ENCODE measurements around the gene ENAH.

Gene ENAH

DNA sequence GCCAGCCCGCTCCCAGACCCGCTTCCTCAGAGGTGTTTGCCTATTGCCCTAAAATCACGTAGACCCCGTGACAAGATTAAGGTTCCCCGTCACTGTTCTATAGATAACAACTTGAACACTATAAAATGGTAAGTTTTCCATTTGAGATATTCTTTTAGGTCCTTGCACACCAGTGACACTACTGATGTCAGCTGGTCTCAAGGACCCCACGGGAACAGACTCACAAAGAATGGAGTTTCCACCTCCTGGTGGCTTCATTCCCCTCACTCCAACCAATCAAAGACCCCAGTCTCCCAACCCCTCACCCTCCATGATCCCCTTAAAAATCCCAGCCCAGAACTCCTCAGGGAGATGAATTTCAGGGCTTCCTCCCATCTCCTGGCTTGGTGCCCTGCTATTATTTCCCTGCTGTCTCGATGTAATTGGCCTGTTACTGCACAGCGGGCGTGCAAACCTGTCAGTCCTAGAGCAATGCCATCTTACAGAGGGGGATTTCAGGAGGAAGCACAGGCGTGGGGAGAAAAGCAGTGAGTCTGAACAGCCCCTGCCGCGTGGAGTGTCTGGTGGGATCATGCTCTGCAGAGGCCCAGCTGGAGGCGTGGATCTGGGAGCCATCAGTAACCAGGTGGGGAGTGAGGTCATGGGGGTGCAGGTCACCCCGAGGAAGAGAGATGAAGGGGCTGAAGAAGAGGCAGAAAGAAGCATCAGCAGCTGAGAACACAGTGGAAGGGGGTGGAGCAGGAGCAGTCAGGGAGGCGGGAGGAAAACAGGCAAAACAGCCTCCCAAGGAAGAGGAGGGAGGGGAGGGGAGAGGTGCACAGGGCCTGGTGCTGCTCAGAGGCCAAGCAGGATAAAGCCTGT, 190.0 kb downstream of the ENAH start:
- no peak for DNase-seq (ENCODE audit: low read depth)
- H3K4me3 ChIP-seq (ENCODE audit: control insufficient read depth, low read depth, low read length) = no peak overlapping the region
- TF ChIP-seq, protein P1, sequence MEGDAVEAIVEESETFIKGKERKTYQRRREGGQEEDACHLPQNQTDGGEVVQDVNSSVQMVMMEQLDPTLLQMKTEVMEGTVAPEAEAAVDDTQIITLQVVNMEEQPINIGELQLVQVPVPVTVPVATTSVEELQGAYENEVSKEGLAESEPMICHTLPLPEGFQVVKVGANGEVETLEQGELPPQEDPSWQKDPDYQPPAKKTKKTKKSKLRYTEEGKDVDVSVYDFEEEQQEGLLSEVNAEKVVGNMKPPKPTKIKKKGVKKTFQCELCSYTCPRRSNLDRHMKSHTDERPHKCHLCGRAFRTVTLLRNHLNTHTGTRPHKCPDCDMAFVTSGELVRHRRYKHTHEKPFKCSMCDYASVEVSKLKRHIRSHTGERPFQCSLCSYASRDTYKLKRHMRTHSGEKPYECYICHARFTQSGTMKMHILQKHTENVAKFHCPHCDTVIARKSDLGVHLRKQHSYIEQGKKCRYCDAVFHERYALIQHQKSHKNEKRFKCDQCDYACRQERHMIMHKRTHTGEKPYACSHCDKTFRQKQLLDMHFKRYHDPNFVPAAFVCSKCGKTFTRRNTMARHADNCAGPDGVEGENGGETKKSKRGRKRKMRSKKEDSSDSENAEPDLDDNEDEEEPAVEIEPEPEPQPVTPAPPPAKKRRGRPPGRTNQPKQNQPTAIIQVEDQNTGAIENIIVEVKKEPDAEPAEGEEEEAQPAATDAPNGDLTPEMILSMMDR (conservative IDR thresholded peaks at IDR 0.05; ENCODE audit: control insufficient read depth, insufficient read depth, low read depth, low read length) = no peak

DNA sequence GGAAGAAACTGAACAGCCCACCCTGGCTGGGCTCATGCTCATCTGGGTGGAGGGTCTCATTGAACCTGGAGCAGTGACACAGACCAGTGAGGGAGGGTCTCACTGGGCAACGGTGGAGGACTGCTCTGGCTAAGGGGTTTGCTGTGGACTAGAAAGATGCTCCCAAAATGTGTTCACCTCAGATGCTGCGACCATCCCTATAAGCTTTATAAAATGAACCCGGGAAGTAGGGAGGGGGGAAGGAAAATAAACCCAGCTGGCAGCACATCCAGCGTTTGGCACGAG, 190.6 kb downstream of the ENAH start:
- no peak overlapping the region for H3K4me3 ChIP-seq (ENCODE audit: control insufficient read depth, low read depth, low read length)
- DNase-seq (ENCODE audit: low read depth) = no peak
- TF ChIP-seq, protein P1 (conservative IDR thresholded peaks at IDR 0.05; ENCODE audit: control insufficient read depth, insufficient read depth, low read depth, low read length) = no peak

GRCh38 chr1:225461533-225462428, 191.1 kb downstream of the ENAH start:
- no peak overlapping the region for H3K4me3 ChIP-seq (ENCODE audit: control insufficient read depth, low read depth, low read length)
- no peak for DNase-seq (ENCODE audit: low read depth)
- TF ChIP-seq, protein P1 (conservative IDR thresholded peaks at IDR 0.05; ENCODE audit: control insufficient read depth, insufficient read depth, low read depth, low read length) = no peak

DNA sequence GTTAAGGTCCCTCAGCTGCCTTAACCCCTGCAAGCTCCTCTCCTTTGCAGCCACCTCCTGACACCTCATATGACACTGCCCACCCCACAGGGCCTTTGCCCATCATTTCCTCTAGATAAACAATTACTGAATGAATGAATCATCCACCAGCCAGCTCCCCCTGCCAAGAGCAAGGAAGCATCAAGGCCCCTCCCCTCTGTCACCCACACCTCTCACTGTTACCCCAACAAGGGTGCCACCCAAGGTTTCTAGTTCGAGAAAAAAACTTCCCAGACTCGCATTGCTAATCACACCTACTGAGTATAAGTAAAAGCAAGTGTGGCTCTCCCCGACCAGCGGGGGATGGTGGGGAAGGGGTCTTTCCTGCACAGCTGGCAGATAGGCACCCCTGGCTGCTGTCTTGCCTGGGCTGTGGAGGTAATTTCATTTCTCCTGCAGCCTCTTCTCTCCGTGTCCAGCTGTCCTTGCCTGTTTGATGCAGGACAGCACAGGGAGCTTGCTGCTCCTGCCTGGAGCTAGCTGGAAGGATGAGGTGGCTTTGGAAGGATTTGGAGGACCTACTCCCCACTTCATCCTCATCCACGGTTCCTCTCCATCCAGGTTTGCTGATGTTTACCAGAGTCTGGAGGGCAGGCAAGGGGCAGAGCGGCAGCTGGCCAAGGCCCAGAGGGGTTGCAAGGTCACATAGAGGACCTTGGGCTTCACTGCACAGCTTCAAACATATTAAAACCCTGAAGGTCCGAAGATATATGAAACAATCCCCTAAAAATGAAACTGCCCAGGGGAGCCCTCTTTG, 192.0 kb downstream of the ENAH start:
- DNase-seq (ENCODE audit: low read depth) = peak; percentile 30
- H3K4me3 ChIP-seq (ENCODE audit: control insufficient read depth, low read depth, low read length) = no peak overlapping the region
- TF ChIP-seq, protein P1 (conservative IDR thresholded peaks at IDR 0.05; ENCODE audit: control insufficient read depth, insufficient read depth, low read depth, low read length) = no peak

DNA sequence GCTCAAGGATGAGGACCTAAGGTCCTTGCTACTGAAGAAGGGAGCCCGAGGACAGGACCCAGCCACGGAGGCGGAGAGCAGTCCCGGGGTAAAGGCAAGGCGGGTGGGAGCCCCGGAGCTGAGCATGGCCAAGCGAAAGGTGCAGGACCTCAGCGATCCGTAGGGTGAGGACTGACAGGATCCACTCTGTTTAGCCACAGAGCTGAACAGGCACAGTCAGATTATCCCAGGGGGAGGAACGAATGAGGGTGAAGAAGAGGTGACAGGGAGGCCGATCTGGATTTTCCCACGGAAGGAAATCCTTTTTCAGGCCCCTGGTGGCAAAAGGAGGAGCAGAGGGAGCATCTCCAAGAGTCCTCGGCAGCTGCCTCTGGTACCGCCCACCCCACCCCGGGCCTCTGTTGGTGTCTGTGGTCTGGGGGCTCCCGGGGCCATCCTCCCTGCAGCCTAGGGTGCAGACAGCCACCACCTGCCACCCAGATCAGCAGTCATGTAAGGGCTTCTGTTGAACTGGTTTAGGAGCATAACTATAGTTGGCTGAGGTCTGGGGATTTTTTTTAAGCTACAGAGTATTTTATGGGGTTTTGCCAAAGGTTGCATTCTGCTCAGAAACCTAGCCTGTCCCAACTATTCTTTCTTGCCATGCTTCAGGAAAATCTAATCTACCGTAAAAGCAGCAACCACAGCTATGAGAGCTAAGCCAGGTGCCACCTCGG, 192.7 kb downstream of the ENAH start:
- DNase-seq (ENCODE audit: low read depth) = no peak
- H3K4me3 ChIP-seq (ENCODE audit: control insufficient read depth, low read depth, low read length) = no peak overlapping the region
- TF ChIP-seq, protein P1 (conservative IDR thresholded peaks at IDR 0.05; ENCODE audit: control insufficient read depth, insufficient read depth, low read depth, low read length) = no peak

- TF ChIP-seq, protein P1 (conservative IDR thresholded peaks at IDR 0.05; ENCODE audit: control insufficient read depth, insufficient read depth, low read depth, low read length) = no peak
- DNase-seq (ENCODE audit: low read depth) = peak; percentile 36
Observed at GRCh38 chr1:225458222-225458631, 194.7 kb downstream of the ENAH start.

More at GRCh38 chr1:225458222-225458631, 194.7 kb downstream of the ENAH start:
- H3K4me3 ChIP-seq (ENCODE audit: control insufficient read depth, low read depth, low read length) = no peak overlapping the region
